Forelimb muscle (tissue), 1 donor: ENCODE data around the gene GCM1. TPM values are rescaled to one million over a fixed set of nuclear protein-coding genes. Genes with fewer than 3 reads are reported as not detected.
A peak's percentile ranks its signal among the peaks of the same experiment; 100 is the strongest.
"Not testable (repeated sequence)": the region's sequence is repeated elsewhere in the genome, so short reads cannot be mapped to it uniquely, and the experiment has no call there.

ENCODE experiments used
- DNase-seq: peaks from one replicate; pipeline ENCODE4 v3.0.0-alpha.2; 2013; ENCODE audit warnings: low read depth
- polyA plus RNA-seq: library from polyadenylated mRNA; unstranded; fragments of 120-200 nt; gene quantifications from one replicate; pipeline ENCODE4 v1.2.1, GENCODE V29; 2013; ENCODE audit not compliant: insufficient read length

GCM1 gene
- polyA plus RNA-seq, result not detected

- no peak for DNase-seq
Observed at GRCh38 chr6:53148684-53149083, at the start of gene GCM1. TSS of gene GCM1 (minus strand) at chr6:53148841. CDS start at chr6:53145632, 3,209 bp downstream.

GRCh38 chr6:53197553-53197952, 48.9 kb upstream of the GCM1 start:
- no peak for DNase-seq

DNA sequence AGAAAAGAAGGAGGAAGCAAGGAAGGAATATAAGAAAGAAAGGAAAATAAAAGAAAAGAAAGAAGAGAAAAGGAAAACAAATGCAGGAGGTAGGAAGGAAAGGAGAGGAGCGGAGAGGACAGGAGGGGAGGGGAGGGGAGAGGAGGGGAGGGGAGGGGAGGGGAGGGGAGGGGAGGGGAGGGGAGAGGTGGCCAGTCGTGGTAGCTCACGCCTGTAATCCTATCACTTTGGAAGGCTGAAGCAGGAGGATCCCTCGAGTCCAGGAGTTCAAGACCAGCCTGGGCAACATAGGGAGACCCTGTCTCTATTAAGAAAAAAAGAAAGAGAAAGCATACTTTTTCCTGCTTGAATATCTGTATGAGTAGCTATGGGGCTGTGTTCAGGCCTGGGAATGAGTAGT, 46.4 kb upstream of the GCM1 start:
- DNase-seq, result no peak

- DNase-seq, result no peak
Observed at GRCh38 chr6:53192682-53193188, 44.1 kb upstream of the GCM1 start.

- no peak for DNase-seq
Observed at GRCh38 chr6:53189554-53189953, 40.9 kb upstream of the GCM1 start.

GRCh38 chr6:53188833-53189232, 40.2 kb upstream of the GCM1 start:
- no peak for DNase-seq

DNA sequence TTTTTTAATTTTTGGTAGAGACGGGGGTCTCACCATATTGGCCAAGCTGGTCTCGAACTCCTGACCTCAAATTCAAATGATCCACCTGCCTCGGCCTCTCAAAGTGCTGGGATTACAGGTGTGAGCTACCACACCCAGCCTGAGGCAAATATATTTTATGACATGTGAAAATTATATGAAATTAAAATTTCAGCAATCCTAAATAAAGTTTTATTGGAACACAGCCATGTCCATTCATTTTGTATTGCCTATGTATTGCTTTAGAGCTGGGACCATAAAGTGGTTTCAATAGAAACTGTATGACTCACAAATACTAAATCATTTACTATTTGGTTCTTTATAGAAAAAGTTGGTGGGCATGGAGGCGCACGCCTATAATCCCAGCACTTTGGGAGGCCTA, 32.0 kb upstream of the GCM1 start:
- DNase-seq, result no peak

DNA sequence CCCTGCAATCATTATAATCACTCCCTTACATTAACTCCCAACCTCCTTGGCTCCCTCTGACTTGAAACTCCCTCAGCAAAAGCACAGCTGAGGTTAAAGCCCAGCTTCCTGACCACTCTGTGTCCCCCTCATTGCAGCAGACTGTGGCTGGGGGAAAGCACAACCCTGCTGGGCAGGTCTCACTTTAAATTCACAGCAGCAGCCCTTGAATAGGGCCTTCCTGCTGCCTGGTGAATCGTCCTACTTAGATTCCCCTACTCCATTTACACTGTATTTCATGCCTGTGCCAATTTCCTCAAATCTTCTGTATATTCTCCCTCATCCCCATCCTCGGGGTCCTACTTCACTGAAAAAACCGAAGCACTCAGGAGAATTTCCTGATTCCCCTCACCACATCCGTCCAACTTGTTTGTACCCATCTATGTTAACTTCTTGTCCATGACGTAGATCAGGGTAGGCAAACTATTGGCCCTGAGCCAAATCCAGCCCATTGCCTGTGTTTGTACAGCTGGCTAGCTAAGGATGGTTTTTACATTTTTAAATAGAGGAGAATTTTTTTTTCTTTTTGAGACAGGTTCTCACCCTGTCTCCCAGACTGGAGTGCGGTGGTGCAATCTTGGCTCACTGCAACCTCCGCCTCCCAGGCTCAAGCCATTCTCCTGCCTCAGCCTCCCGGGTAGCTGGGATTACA, 31.5 kb upstream of the GCM1 start:
- no peak for DNase-seq

- DNase-seq, result no peak
Observed at GRCh38 chr6:53178837-53179432, 30.3 kb upstream of the GCM1 start.

GRCh38 chr6:53175027-53175426, 26.4 kb upstream of the GCM1 start:
- DNase-seq, result no peak

DNA sequence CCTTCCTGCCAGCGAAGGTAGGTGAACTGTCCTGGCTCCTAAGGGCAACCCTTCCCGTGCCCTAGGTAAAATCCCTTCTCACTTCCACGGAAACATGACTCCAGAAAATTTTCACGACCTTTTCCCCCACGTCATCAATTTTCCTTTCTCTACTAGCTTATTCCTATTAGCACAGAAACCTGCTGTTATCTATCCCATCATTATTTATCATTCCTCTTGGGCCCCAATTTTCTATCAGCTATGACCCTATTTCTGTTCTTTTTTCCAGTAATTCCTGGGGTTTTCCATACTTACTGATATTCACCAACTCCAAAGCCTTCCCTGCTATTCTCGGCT, 23.8 kb upstream of the GCM1 start:
- no peak for DNase-seq

- DNase-seq, result peak; percentile 45
Observed at GRCh38 chr6:53171605-53172467, 23.2 kb upstream of the GCM1 start.

DNA sequence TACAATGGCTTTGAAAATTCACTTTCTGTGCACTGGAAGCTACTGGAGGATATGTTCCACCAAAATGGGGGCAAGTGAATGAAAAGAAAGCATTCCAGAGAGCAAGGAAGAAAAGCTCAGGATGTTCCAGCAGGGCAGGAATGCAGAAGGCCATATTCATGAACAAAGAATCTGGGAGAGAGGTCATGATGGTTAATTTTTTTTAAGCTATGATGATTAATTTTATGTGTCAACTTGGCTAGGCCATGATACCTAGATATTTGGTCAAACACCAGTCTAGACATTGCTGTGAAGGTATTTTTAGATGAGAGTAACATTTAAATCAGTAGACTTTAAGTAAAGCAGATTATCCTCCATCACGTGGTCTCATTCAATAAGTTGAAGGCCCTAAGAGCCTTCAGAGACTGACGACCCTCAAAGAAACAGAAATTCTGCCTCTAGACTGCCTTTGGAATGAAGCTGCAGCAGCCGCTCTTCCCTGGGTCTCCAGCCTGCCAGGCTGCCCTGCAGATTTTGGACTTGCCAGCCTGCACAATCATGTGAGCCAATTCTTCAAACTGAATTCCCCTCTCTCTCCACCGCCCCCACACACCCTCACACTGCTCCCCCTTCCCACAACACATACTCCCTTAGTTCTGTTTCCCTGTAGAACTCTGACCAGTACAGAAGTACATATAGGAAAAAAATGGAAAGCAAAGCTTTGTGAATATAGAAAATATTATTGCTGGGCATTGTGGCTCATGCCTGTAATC, 20.1 kb upstream of the GCM1 start:
- no peak for DNase-seq

GRCh38 chr6:53165293-53165692, 16.7 kb upstream of the GCM1 start:
- DNase-seq, result no peak

GRCh38 chr6:53162606-53163005, 14.0 kb upstream of the GCM1 start:
- DNase-seq, result no peak

GRCh38 chr6:53161481-53162009, 12.9 kb upstream of the GCM1 start:
- DNase-seq, result no peak

DNA sequence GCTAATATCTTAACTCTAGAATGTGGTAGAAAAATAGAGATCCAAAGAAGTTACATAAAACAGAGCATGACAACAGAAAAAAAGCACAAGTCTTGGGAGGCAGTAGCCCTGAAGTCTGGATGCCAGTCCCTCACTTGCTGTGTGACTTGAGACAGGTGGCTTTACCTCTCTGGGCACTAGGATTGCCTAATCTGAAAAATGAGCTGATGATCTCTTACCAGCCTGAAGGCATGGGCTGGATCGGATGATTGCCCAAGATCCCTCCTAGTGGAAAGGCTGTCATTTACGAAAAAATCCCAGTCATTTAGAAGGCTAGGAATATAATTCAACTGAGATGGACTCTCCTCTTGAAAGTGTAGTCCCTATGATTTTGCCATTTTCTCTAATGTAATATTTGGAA, 10.9 kb upstream of the GCM1 start:
- DNase-seq, result no peak

- DNase-seq, result not testable (repeated sequence)
Observed at GRCh38 chr6:53158076-53158475, 9.4 kb upstream of the GCM1 start.

GRCh38 chr6:53155279-53155678, 6.6 kb upstream of the GCM1 start:
- not testable (repeated sequence) for DNase-seq

DNA sequence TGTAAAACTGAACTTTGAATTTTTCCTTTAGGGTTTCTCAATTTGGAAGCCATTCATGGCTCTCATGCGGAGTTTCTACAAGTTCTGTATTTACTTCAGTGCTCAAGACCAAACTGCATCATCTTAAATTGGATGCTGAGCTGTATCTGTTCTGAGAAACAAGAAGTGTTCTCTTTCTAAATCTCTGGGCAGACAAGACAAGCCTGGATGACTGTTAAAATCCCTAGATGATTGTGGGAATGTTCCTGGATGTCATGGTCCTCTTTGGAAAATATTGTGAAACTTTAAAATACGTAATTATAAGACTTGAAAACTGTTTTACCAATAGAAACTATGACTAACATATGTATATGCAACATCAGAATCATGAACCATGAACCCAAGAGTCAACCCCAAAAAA, 6.2 kb upstream of the GCM1 start:
- no peak for DNase-seq

DNA sequence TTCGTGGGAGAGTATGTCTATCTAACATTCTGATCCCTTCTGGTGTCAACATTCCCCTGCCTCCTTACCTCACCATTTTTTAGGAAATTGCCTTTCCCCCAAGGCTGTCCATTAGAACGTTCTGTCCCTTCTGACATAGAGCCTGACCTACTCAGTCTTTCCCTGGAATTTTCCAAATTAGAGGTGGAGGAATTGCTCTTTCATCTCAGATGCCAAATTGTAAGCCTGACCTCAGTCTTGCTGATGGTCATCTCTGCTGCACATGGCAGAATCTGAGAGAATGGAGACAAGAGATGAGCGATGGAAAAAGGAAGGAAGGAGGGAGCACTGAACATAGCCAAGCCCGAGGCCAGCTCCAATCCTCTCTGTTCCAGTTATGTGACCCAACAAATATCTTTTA, 5.4 kb upstream of the GCM1 start:
- no peak for DNase-seq

DNA sequence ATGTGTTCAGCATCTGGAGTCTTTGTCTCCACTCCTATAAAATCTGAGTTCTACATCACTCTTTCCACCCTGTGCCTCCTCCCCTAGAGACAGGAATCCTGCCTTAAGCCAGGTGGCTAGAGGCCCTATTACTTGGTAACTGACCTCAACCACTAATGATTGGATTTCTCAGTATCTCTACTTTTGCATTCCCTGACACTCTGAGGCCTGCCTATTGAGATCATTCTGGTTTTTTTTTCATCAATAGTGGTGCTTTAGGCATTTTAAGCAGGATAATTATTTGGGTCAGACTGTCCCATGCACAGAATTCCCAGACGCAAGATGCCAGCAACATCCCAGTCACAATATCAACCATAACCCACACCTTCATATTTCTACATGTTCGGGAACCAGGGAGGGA, 3.9 kb upstream of the GCM1 start:
- no peak for DNase-seq
